HG03108 (cell line): ENCODE results near the gene SMPD3.

Experiments used
- ATAC-seq: cut with Tn5 transposase; IDR thresholded peaks from one replicate; pipeline ENCODE4 v1.9.1; 2021; ENCODE audit warnings: moderate library complexity; ENCODE audit not compliant: unreplicated experiment

The SMPD3 gene

DNA sequence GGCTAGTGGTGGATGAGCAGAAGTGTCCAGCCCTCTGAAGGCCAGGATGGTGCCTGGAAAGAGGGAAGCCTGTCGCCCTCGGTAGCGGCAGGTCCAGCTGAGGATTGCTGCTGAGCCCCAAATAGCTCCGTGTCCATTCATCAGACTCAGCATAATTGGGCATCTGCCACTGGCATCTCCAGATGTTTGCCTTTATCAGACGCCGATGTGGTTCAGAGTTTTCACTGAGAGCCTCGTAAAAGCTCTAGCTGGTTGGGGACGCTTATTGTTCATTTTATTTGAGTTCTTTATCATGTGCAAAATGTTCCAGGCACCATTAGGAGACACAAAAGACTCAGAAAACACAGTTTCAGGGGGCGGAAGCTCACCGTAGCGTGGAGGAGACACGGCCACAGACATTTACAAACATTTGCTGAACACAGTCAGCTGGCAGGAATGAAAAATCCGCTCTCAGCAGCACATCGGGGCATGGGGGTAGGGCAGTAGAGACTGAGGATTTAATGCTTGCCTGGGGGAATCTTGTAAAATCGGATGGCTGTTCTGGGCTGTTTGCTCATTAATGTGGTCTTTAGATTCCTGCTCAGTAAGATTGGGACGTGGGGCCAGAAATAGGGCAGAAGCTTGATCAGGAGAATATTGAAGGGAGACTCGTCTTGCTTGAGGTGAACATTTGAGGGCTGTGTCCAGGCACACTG is 41.7 kb downstream of the SMPD3 start:
- no peak for ATAC-seq

DNA sequence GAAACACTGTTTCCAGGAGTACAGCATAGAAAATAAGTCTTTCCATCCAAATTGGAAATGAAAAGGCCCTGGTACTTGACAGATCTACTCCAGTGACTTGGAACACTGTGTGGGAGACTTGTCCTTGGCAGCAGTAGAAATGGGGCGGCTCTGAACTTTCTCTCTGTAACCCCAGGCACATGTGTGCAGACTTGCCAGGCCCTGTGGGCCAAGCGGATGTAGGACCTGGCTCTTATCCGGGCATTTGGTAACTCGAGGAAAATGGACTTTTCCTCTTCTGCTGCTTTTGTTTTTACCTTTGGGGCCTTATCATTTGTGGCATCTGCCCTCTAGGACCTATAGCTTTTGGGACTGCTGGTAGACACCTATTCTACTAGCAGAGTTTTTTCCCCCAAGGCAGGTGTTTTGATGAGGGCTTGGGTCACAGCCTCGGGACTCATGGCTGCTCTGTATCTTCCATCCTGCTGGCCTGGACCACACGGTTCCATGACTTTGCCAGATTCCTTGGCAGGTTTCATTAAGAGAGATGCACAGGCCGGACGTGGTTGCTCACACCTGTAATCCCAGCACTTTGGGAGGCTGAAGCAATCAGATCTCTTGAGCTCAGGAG is 43.5 kb downstream of the SMPD3 start:
- ATAC-seq = no peak

DNA sequence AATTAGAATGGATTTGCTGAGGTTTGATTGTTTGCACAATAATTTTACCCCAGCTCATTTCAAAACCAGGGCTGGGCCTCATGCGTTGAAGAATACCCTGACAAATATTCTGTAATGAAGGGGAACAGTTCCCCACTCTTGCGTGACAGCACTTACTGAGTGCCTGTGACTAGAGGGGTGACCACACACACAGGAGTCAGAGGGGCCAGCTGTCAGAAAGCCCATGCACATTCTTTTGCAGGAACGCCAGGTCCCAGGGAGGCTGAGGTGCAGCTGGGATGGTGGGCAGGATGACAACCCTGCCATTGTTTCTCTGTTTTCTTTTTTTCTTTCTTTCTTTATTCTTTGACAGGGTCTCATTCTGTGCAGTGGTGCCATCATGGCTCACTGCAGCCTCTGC is 44.6 kb downstream of the SMPD3 start:
- no peak for ATAC-seq

DNA sequence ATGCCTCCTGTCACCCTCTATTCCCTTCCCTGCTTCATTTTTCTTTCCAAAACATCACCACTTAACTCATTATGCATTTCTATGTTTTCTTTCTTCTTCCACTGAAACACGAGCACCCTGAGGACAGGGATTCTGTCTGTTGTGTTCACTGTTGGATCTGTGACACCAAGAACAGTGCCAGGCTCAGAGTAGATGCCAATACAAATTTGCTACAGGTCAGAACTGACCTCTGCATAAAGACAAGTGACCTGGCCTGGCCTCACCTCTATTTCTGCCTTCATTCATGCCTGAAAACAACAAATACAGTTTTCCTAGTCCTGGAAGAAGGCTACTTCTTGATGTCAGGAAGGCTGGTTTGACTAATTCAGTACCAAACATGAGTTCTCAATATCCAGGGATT is 45.1 kb downstream of the SMPD3 start:
- no peak for ATAC-seq

DNA sequence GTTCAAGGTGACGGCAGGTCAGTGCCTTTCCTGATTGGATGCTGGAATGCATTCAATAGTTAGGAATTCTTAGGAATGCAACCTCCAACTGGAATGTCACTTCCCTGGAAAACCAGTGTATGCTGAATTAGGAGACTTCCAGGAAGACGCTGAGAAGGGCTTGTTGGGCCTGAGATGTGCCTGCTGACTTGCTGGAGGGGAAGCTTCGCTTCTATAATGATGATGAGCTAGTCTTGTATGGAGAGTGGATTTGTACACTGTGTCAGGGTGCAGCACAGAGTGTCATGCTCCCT is 45.6 kb downstream of the SMPD3 start:
- ATAC-seq = no peak

DNA sequence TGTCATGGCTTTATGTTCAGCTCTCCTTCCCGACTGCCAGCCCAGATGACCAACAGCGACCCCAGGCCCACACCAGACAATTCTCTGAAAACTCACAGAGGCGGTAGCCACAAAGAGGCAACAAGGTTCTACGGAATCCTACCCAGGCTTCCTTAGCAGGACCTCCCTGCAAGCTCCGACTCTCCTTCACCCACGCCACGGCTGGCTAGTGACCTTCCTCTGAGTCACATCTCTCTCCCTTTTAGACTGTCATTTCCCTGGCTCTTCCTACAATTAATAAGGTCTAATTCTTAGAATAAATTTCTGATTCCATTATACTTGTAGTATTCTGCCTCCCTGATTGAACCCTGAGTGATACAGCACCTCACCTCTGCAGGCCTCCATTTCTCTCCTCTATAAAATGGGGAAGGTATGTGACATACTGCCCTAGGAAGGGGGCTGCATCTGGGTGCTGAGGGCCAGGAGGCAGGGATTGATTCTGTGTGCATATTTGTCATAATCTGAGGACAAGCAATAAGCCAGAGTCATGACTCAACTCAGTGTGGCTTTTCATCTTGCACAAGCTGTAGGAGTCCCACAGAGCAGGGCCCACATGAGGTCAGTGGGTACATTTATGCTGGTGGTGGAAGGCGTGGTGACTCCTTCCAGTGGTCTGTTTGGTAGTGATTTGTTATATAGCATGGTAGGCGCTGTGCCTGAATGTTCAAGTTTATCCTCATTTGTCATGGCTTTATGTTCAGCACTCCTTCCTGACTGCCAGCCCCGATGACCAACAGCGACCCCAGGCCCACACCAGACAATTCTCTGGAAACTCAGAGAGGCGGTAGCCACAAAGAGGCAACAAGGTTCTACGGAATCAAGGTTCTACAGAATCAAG is 46.2 kb downstream of the SMPD3 start:
- ATAC-seq = no peak

DNA sequence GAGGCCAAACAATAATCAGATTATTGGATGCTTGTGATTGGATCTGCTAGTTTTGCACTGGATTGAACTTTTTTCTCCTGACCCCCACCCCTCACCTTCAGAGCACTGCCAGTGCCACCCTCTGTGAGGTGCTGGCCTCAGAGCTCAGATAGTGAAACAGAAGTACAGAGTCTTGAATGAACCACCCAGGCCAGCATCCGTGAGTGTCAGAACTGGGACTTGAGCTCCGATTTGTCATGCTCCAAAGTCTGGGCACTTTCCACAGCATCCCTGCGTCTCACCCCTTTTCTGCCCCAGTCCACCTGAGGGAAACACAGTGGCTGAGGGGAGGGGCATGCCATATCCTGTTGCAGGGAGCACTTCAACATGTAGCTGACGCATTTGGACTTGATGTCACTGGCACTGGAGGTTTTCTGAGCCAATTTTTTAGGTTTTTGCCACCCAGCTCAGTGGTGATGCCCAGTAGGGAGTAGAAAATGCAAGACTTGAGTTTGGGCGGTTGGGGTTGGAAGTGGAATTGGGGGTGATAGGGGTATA is 47.3 kb downstream of the SMPD3 start:
- ATAC-seq = no peak

DNA sequence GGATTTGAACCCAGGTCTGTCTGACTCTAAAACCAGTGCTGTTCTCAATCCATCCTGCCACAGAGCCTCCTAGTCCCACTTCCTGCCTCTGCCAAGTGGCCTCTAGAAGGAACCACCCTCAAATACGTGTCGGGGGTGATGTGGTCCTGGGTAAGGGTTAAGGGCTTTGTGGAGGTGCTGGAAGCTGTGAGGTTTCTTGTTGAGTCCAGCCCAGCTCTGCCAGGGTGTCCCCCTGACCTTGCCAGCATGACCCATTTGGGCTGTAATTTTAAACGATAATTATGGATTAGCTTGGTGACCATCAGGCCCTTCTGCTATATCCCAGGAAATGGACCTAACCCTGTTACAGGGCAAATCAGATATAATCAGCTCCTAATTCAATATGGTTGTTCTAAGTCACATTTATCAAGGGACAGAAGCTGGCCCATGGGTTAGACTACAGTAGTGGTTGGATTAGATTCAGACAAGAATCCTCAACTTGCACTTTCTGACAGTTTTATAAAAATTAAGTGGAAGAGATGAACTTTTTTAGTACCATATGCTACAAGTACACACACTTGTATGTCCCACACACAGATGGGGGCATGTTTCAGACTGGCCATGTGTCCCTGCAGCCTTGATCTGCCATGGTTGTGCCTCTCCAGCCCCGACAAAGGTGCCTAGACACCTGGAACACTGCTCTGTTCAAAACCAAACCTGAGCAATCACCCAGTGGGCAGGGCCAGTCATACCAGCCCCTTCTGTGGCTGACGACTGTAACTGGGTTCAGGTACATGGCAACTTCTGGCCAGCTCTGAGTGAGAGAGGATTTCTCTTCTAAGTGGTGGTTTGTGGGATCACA is 48.0 kb downstream of the SMPD3 start:
- ATAC-seq = no peak

DNA sequence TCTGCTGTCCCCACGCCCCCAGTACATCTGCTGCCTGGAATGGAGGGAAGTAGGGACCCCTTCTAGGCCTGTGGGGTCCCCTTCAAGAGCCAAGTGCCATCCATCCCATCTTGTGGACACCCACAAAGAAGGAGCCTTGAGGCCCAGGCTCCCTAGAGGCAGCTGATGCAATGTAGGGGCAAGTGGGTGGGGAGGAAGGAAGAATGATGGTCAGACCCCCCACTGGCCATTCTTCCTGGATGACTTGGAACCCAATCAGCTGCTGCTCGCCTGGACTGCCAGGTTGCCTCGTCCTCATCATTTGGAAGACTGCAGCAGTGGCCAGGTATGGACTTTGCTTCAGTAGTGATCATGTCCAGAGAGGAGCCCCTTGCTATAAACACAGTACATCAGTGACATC is 48.9 kb downstream of the SMPD3 start:
- no peak for ATAC-seq

DNA sequence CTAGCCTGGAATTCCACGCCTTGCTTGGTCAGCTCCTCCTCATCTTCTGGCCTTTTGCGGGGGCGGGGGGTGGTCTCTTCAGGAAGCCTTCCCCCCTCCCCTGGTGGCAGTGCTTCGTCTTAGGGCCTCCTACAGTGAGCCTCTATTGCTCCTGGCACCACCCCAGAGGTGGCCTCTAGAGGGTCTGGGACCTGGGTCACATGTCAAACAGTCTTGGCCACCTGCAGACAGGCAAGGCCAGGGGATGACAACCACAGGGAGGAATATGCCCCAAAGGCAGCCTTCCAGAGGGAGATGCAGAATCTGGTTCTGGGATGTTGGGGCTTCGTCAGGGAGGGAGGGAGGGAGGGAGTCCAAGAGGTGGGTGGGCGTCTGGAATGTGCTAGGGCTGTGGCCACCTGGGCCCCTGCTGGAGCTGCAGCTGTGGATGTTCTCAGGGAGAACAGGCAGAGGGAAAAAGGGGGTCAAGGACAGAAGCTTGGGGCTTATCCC is 50.6 kb downstream of the SMPD3 start:
- ATAC-seq = no peak

DNA sequence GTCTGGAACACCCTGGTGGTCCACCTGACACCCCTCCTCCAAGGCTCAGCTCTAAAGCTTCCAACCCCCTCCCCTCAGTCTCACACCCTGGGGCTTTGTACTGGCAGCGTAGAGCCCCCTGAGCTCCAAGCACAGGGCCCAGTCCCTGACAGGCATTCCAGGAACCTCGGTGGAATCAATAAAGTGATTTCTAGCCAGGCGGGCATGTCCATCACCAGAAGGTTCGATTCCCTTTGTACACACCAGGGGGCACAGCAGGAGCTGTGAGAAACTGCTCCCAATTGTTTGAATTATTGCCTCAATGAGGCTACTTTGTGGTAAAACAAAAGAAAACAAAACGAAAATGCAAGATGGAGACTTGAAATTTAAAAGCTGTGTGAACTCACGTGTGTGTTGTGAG is 51.8 kb downstream of the SMPD3 start:
- no peak for ATAC-seq

DNA sequence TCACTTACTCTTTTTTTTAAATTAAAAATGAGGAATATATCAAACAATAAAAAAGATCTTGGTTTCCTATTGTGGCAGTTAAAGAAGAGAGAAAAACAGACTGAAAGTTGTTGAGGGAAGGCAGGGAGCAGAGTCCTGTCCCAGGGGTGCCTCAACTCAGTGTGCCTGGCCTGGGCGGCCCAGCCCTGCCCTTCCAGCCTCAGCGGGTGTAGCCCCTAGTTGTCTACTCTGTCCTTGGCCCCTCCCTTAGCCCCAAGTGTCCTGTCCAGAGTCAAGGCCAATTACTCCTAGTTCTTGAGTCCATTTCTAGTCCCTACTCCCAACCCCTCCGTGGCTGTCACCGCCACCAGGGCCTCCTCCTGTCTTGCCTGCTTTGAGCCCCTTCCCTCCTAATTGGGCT is 52.5 kb downstream of the SMPD3 start:
- ATAC-seq = no peak

DNA sequence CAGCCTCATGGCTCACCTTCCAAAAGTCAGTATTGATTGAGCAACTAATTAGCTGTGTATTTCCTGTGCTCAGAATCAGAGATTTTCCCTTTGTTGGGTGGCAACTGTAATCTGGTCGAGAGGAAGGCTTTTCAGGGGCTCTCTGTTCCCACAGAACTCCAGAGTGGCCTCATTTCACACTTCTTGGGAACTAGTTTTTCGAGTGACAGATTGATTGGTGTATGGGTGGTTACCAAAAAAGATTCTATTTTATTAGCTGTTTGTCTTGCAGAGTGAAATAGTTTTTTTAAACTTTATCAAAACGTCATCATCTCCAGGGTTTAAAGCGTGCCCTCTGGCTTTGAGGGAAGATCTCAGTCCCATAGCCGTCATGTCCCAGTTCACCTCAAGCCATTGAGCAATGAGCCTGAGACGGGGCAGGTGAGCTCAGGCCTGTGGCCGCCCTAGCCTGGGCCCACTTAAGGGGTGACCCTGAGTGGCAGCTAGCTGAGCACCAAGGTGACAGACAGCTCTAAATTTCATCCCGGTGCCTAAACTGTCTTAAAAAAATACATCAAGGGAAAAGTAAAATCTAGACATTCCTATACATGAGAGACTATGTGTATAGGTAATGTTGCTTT is 53.0 kb downstream of the SMPD3 start:
- no peak for ATAC-seq

DNA sequence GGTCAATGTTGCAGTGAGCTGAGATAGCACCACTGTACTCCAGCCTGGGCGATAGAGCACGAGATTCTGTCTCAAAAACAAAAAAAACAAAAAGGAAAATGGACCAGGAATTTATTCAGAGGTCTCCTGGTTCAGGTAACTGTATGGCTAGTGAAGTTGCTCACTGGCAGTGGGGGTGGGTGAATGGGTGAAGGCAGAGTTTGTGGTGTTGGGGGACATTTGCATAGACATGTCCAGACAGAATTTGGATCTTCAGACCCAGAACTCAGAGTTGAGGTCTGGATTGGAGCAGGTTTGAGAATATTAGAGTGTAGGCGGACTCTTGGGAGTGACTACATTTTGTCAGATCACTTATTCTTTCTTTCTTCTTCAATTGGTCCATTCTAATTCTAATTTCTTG is 55.0 kb downstream of the SMPD3 start:
- no peak for ATAC-seq

DNA sequence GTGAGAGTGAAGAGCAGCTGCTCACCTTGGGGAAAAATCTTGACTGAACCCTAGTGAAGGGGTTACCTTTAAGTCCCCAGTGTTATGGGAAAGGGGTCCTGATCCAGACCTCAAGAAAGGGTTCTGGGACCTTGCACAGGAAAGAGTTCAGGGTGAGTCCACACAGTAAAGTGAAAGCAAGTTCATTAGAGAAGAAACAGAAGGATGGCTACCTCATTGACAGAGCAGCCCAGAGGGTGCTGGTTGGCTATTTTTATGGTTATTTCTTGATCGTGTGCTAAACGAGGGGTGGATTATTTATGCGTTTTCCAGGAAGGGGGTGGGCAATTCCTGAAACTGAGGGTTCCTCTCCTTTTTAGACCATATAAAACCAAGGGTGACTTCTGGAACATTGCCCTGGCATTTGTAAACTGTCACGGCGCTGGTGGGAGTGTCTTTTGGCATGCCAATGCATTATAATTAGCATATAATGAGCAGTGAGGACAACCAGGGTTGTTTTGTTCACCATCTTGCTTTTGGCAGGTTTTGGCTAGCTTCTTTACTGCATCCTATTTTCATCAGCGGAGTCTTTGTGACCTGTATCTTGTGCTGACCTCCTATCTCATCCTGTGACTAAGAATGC is 58.4 kb downstream of the SMPD3 start:
- no peak for ATAC-seq

DNA sequence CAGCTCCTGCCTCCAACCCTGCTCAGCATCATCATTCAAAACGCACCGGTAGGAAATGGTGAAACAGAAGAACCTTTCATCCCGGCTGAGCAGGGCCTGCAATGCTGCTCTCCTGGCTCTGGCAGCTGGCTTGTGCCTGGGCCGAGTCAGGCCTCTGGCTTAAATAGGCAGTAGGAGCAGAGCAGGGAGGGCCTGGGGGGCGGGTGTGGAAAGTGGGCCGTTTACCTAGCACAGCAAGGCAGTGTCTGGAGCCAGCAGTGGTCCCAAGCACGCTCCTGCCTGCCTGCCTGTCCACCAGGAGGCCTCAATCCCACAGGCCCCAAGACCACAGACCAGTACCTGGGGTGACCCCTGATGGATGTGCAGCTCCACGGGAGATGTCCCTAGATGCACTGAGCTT is 59.3 kb downstream of the SMPD3 start:
- no peak for ATAC-seq

DNA sequence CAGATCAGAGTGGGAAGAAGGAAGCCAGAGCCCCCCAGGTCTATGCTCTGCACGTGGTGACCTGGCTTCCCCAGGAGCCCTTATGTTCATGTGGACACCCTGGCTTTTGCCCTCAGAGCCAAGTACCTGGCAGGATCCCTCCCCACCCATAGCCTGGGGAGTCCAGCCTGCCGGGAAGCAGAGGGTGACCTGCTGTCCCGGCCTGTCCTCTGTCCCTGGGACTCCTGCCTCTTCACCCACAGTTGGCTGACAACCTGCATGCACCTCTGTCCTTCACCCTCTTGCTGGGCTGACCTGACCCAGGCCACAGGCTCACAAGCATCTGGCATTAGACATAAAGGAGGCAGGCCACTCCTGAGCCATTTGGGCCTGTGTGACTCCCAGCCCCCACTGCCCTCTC is 60.2 kb downstream of the SMPD3 start:
- no peak for ATAC-seq

DNA sequence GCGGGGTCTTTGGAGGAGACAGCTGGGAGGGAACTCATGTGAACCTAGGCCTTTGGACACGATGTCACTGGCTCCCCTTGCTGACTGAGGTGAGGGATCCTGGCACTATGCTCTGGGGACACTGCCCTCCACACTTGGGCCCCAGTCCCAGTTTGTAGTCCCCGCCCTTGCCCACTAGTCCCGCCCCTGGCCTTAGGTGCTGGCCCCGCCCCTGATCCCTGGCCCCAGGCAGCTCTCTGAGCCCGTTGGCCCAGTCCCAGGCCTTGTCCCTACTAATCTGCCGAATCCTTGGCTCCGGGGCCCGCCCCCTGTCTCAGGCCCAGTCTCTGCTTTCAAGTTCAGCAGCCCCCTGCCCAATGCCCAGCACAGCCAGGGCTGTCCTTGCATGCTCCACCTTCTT is 61.0 kb downstream of the SMPD3 start:
- ATAC-seq = no peak

DNA sequence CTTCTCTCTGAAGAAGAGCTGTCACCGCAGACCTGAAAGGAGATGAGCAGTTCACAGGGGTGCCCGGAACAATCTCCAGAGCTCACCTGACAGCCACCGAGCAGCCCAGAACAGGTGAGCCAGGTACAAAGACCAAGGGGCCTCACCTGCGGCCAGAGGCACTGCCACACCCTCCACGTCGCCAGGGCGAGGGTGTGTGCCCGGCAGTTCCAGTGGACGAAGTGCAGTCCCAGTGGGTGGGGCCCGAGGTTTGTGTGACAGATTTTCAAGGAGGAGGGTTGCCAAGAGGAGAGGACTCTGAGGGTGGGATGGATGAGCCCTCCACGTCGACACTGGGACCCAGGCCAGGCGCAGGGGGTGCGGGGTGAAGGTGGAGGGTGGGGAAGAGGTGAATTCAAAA is 61.7 kb downstream of the SMPD3 start:
- ATAC-seq = no peak

DNA sequence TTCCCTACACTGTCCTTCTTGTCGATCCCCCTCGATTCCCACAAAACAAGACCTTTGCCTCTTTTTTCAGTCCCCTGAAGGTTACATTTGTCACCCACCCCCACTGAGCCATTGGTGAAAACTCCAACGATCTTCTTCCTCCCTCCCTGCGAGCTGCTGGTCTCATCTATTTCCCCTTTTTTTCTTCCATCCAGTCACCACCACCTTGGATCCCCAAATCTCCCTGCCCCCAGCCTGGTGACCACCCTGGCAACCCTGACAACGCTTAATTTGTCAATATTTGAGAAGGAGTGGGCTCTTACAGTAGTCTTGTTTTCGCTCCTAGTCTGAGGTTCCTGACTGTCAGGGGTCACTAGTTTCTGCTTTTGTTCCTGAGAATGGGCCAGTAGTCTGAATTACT is 62.9 kb downstream of the SMPD3 start:
- no peak for ATAC-seq
